Astrocyte of the spinal cord (primary cell): Measurements from ENCODE around the gene NFU1.

Source experiments
- DNase-seq: peaks from one replicate; pipeline ENCODE4 v3.0.0; 2011; ENCODE audit warnings: low read depth, low spot score
- H3K4me3 ChIP-seq: 2 replicates; pipeline ENCODE4 v1.5.1; 2011; ENCODE audit warnings: low read depth, mild to moderate bottlenecking, low read length, moderate library complexity
- CTCF ChIP-seq: IDR thresholded peaks from 2 replicates; pipeline ENCODE4 v1.5.1; 2012; ENCODE audit warnings: low read depth, mild to moderate bottlenecking, low read length, inconsistent platforms
- in situ Hi-C: cut with HindIII; loops from 2 replicates; pipeline ENCODE4 v1.10.0; 2017; ENCODE audit warnings: low sequenced_read_pairs

NFU1 gene

GRCh38 chr2:69474688-69475087 is 37.5 kb upstream of the NFU1 start:
- H3K4me3 ChIP-seq: no peak overlapping the region
- TF ChIP-seq CTCF: no peak
- no peak for DNase-seq
- in situ Hi-C loops: no loop called here

GRCh38 chr2:69471793-69472192 is 34.6 kb upstream of the NFU1 start:
- no peak for TF ChIP-seq CTCF
- no peak overlapping the region for H3K4me3 ChIP-seq
- in situ Hi-C loops: no loop called here
- no peak for DNase-seq

GRCh38 chr2:69470911-69471310 is 33.7 kb upstream of the NFU1 start:
- in situ Hi-C loops: no loop called here
- DNase-seq: no peak
- TF ChIP-seq CTCF: no peak

GRCh38 chr2:69469784-69470183 is 32.5 kb upstream of the NFU1 start:
- H3K4me3 ChIP-seq: no peak overlapping the region
- in situ Hi-C loops: no loop called here
- DNase-seq: no peak
- no peak for TF ChIP-seq CTCF

More at GRCh38 chr2:69470911-69471310, 33.7 kb upstream of the NFU1 start:
- no peak overlapping the region for H3K4me3 ChIP-seq

GRCh38 chr2:69469375-69469774 is 32.1 kb upstream of the NFU1 start:
- TF ChIP-seq CTCF: no peak
- no peak for DNase-seq
- in situ Hi-C loops: no loop called here
- no peak overlapping the region for H3K4me3 ChIP-seq

GRCh38 chr2:69466728-69467127 is 29.5 kb upstream of the NFU1 start:
- TF ChIP-seq CTCF: no peak
- no peak overlapping the region for H3K4me3 ChIP-seq
- no peak for DNase-seq
- in situ Hi-C loops: no loop called here
